Measurements from ENCODE around the gene CCDC192. TPM values are rescaled to one million over a fixed set of nuclear protein-coding genes. Genes with fewer than 3 reads are reported as not detected.

The CCDC192 gene
- total and polyA plus RNA-seq, 2 experiments from 2014 or later: 0.40 TPM; not detected in 1

GRCh38 chr5:127820910-127821553 is 117.8 kb downstream of the CCDC192 start:
- no peaks in the 10 kb centered on the region for H4K20me1 ChIP-seq (replicated peaks; ENCODE audit: insufficient read depth)
- H3K4me1 ChIP-seq (ENCODE audit: insufficient read depth): no peaks in the 10 kb centered on the region
- no peak overlapping the region for H3K4me3 ChIP-seq
- Mint-ChIP-seq H3K4me3 (no peak overlapping the region), H3K27ac (no peak overlapping the region), H3K27me3 (ENCODE audit: insufficient read depth, low read depth, poor library complexity) (no peaks in the 10 kb centered on the region), H3K36me3 (ENCODE audit: low read depth) (no peaks in the 10 kb centered on the region), H3K9me3 (no peaks in the 10 kb centered on the region), H3K4me1 (peaks cover 5% of the 10 kb centered on the region; the same call in 2 of the 3 replicates)
- H2AFZ ChIP-seq: no peak overlapping the region
- ATAC-seq (no peak), DNase-seq (ENCODE audit: low spot score) (no peak)
- no peaks in the 10 kb centered on the region for H3K27me3 ChIP-seq (ENCODE audit: insufficient read depth)
- H3F3A ChIP-seq (replicated peaks; ENCODE audit: low read depth): no peaks in the 10 kb centered on the region
- no peak overlapping the region for H3K27ac ChIP-seq (ENCODE audit: low read depth)
- no peaks in the 10 kb centered on the region for H3K36me3 ChIP-seq (ENCODE audit: insufficient read depth)
- TF ChIP-seq CTCF (conservative IDR thresholded peaks at IDR 0.05; ENCODE audit: low read depth in 2 of 2) (no peak), EZH2 (IDR thresholded peaks at IDR 0.05; ENCODE audit: low read depth, unreplicated experiment) (no peak), NANOG (IDR thresholded peaks at IDR 0.05; ENCODE audit: borderline replicate concordance) (no peak), ZNF114 (CRISPR knock-in tag; IDR thresholded peaks at IDR 0.05) (no peak), STAT1 (IDR thresholded peaks at IDR 0.05; ENCODE audit: unreplicated experiment) (no peak), POLR2AphosphoS5 (IDR thresholded peaks at IDR 0.05; ENCODE audit: low read depth) (no peak), ZNF462 (CRISPR knock-in tag; IDR thresholded peaks at IDR 0.05) (no peak), ETS1 (IDR thresholded peaks at IDR 0.05) (no peak), REST (IDR thresholded peaks at IDR 0.05; ENCODE audit: unreplicated experiment) (no peak)
- peaks cover 15% of the 10 kb centered on the region for H3K9me2 ChIP-seq (ENCODE audit: insufficient read depth)
- no peak overlapping the region for H3K4me2 ChIP-seq
- no peaks in the 10 kb centered on the region for H3K79me2 ChIP-seq (replicated peaks; ENCODE audit: insufficient read depth)
